ENCODE data around the gene MAPK10.

DNA sequence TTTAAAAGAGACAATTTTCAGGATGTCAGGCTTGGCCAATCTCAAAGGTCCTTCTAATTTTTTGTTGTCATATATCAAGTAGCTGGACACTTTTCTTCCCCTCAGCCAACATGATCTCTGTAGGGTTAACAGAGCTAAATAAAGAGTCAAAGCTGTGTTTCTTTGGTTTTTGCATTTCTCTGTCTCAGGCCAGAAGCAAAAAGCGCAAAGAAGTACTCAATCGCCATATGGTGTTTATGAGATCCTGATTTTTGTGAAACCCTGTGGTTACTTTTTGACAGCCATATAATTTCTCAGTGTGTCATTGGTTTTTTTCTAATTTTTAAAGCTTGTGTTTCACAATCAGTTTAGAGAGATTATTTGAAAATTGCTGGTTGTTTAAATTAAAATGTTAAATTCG is 111.9 kb downstream of the MAPK10 start:
- TF ChIP-seq SP1 (IDR thresholded peaks at IDR 0.05; ENCODE audit: low read depth, low read length) (no peak), RXRA (IDR thresholded peaks at IDR 0.05; ENCODE audit: insufficient read depth, low read depth, low read length) (no peak), EP300 (IDR thresholded peaks at IDR 0.05; ENCODE audit: borderline replicate concordance in 1 of 2, low read depth in 2 of 2, low read length in 2 of 2) (no peak), CEBPB (IDR thresholded peaks at IDR 0.05; ENCODE audit: low read depth, low read length) (no peak), POLR2AphosphoS5 (IDR thresholded peaks at IDR 0.05; ENCODE audit: low read depth, low read length) (no peak), SIN3A (conservative IDR thresholded peaks at IDR 0.05 in 1 of 2, IDR thresholded peaks at IDR 0.05 in 1 of 2; ENCODE audit: low read depth in 1 of 2, low read length in 2 of 2) (no peak)
- TF ChIP-seq, protein P1, sequence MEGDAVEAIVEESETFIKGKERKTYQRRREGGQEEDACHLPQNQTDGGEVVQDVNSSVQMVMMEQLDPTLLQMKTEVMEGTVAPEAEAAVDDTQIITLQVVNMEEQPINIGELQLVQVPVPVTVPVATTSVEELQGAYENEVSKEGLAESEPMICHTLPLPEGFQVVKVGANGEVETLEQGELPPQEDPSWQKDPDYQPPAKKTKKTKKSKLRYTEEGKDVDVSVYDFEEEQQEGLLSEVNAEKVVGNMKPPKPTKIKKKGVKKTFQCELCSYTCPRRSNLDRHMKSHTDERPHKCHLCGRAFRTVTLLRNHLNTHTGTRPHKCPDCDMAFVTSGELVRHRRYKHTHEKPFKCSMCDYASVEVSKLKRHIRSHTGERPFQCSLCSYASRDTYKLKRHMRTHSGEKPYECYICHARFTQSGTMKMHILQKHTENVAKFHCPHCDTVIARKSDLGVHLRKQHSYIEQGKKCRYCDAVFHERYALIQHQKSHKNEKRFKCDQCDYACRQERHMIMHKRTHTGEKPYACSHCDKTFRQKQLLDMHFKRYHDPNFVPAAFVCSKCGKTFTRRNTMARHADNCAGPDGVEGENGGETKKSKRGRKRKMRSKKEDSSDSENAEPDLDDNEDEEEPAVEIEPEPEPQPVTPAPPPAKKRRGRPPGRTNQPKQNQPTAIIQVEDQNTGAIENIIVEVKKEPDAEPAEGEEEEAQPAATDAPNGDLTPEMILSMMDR (IDR thresholded peaks at IDR 0.05; ENCODE audit: control extremely low read depth in 1 of 3, insufficient read depth in 1 of 3, low read depth in 1 of 3, low read length in 3 of 3): no peak
- TF ChIP-seq, protein P2, sequence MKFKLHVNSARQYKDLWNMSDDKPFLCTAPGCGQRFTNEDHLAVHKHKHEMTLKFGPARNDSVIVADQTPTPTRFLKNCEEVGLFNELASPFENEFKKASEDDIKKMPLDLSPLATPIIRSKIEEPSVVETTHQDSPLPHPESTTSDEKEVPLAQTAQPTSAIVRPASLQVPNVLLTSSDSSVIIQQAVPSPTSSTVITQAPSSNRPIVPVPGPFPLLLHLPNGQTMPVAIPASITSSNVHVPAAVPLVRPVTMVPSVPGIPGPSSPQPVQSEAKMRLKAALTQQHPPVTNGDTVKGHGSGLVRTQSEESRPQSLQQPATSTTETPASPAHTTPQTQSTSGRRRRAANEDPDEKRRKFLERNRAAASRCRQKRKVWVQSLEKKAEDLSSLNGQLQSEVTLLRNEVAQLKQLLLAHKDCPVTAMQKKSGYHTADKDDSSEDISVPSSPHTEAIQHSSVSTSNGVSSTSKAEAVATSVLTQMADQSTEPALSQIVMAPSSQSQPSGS (IDR thresholded peaks at IDR 0.05; ENCODE audit: low read length): no peak
- TF ChIP-seq, protein P3, sequence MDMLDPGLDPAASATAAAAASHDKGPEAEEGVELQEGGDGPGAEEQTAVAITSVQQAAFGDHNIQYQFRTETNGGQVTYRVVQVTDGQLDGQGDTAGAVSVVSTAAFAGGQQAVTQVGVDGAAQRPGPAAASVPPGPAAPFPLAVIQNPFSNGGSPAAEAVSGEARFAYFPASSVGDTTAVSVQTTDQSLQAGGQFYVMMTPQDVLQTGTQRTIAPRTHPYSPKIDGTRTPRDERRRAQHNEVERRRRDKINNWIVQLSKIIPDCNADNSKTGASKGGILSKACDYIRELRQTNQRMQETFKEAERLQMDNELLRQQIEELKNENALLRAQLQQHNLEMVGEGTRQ (IDR thresholded peaks at IDR 0.05; ENCODE audit: low read length): no peak
